22Rv1 (cell line): ENCODE measurements around the gene PLK5.

Experiments used
- H3K27ac ChIP-seq: fragments of 450-650 bp; 2 replicates; pipeline ENCODE4 v1.5.1; 2017
- CTCF ChIP-seq: fragments of 450-650 bp; IDR thresholded peaks from 2 replicates; pipeline ENCODE4 v1.5.1; 2017; ENCODE audit warnings: mild to moderate bottlenecking
- ZFX ChIP-seq: fragments of 450-650 bp; IDR thresholded peaks from 2 replicates; pipeline ENCODE4 v1.6.1; 2017; ENCODE audit warnings: antibody characterized with exemption, borderline replicate concordance

The PLK5 gene

GRCh38 chr19:1501200-1501595 lies 22.7 kb upstream of the PLK5 start:
- TF ChIP-seq CTCF: no peak
- TF ChIP-seq ZFX: no peak
- no peak overlapping the region for H3K27ac ChIP-seq

DNA sequence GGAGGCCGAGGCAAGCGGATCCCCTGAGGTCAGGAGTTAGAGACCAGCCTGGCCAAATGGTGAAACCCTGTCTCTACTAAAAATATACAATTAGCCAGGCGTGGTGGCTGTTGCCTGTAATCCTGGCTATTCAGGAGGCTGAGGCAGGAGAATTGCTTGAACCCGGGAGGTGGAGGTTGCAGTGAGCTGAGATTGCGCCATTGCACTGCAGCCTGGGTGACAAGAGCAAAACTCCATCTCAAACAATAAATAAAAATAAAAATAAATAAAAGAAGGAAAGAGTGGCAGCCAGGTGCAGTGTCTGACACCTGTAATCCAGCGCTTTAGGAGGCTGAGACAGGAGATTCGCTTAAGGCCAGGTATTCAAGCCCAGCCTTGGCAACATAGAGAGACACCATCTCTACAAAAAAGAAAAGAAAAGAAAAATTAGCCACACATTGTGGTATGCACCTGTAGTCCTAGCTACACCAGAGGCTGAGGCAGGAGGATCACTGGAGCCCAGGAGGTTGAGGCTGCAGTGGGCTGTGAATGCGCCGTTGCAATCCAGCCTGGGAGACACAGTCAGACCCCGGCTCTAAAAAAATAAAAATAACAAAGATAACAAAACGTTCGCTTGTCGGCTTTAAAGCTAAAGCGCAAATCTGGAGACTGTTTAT lies 21.3 kb upstream of the PLK5 start:
- TF ChIP-seq ZFX (no peak), CTCF (no peak)

GRCh38 chr19:1503089-1503924 lies 20.6 kb upstream of the PLK5 start:
- TF ChIP-seq ZFX (no peak), CTCF (peak; percentile 92)
- H3K27ac ChIP-seq: no peak overlapping the region

More for the DNA sequence above, 21.3 kb upstream of the PLK5 start:
- H3K27ac ChIP-seq: no peak overlapping the region

- H3K27ac ChIP-seq: no peak overlapping the region
- TF ChIP-seq CTCF: no peak
- no peak for TF ChIP-seq ZFX
Observed at GRCh38 chr19:1503925-1504773, 19.7 kb upstream of the PLK5 start.

- no peak overlapping the region for H3K27ac ChIP-seq
- TF ChIP-seq CTCF (no peak), ZFX (no peak)
Observed at GRCh38 chr19:1505012-1505411, 18.9 kb upstream of the PLK5 start.

DNA sequence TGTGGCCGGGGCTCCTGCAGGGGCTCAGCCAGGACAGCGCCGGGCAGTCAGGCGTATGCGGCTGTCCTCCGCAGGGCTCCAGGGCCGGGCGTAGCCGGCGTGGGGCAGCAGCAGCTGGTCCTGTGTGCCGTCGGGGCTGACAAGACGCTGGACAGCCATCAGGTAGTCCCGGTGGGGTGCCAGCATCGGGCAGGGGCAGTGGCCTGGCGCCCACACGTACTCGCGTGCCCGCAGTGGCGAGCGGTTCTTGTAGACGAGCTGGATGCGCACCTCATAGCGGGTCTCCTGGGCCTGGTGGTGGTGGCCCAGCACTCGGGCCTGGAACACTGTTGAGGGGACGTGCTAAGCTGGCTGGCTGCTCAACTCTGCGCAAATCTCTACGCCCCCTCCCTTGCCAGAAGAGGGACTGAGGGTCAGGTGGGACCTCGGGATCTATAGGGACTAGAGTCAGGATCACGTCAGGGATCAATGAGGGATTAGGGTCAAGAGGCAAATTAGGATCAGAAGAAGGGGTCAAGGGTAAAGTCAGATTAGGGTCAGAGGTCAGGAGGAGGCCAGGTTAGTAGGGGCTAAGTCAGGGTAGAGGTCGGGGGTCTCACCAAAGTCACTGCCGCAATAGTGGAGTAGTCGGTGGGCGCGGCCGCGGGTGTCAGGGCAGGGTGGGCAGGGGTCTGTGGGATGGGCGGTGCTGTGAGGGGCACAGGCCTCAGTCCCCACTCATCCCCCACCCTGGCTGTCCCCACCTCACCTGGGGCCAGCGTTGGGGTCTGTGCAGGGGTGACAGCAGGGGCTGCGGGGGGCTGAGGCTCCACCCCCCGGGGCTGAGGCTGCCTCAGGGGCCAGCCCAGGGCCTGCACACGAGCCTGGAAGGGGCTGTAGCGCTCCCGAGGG lies 17.6 kb upstream of the PLK5 start:
- no peak for TF ChIP-seq CTCF
- TF ChIP-seq ZFX: no peak
- H3K27ac ChIP-seq: no peak overlapping the region
